GM12874 (cell line): ENCODE data around the gene INF2.

ENCODE experiments used
- TF ChIP-seq, protein P1 (sequence below): IDR thresholded peaks from 2 replicates; pipeline ENCODE4 v1.5.1; 2011; ENCODE audit warnings: low read depth, mild to moderate bottlenecking, control low read depth, low read length, moderate library complexity; ENCODE audit not compliant: insufficient read depth

Gene INF2

DNA sequence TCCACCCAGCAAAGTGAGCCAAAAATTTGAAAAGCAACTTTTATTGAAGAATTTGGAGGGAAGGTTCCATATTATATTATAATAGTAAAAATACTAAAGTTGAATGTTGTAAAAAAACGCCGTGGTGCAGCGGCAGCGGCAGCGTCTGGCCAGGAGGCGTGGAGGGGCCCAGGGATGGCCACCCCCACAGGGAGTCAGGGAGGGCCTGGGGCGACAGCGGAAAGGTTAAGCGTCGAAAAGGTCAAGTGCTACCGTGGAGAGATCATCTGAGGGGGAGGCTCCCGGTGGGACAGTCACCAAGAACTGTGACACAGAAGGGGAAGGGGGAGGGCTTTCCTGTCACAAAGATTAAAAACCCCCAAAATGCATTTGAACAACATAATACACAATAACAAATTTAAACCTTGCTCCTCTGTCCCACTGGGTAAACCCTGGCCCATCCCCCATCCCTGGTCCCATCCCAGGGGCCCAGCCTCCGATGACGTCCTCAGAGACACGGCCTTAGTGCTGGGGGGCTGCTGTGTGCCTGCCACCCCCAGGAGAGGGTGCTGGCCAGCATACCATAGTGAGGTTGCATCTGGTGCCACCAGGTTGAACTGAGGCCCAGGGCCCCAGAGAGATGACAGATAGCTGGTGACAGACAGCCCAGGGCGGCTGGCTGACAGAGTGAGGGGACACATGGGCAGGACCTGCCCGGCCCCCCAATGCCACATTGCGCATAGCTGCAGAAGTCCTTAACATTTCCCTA is 80.1 kb downstream of the INF2 start:
- TF ChIP-seq, protein P1, sequence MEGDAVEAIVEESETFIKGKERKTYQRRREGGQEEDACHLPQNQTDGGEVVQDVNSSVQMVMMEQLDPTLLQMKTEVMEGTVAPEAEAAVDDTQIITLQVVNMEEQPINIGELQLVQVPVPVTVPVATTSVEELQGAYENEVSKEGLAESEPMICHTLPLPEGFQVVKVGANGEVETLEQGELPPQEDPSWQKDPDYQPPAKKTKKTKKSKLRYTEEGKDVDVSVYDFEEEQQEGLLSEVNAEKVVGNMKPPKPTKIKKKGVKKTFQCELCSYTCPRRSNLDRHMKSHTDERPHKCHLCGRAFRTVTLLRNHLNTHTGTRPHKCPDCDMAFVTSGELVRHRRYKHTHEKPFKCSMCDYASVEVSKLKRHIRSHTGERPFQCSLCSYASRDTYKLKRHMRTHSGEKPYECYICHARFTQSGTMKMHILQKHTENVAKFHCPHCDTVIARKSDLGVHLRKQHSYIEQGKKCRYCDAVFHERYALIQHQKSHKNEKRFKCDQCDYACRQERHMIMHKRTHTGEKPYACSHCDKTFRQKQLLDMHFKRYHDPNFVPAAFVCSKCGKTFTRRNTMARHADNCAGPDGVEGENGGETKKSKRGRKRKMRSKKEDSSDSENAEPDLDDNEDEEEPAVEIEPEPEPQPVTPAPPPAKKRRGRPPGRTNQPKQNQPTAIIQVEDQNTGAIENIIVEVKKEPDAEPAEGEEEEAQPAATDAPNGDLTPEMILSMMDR: no peak

DNA sequence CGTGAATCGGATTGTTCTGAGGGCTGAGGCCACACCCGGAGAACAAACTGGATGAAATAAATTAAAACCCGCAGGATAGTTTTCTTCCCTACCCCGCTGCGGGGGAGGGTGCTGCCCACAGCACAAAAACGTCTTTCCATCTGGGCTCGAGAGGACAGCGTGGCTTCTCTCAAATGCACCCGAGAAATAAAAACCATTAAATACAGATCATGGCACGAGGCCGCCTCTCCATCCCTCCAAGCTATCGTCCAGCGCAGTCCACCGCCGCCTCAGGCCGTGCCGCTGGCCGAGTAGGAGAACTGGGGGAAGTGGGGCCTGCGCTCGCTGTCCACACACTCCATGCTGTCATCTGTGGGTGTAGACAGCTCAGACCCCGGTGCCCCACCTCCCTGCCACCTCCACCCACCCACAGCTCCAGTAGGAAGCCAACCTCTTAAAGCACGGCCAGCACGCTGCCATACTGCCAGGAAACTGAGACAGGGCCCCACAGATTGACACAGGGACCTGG is 80.7 kb downstream of the INF2 start:
- TF ChIP-seq, protein P1: no peak

DNA sequence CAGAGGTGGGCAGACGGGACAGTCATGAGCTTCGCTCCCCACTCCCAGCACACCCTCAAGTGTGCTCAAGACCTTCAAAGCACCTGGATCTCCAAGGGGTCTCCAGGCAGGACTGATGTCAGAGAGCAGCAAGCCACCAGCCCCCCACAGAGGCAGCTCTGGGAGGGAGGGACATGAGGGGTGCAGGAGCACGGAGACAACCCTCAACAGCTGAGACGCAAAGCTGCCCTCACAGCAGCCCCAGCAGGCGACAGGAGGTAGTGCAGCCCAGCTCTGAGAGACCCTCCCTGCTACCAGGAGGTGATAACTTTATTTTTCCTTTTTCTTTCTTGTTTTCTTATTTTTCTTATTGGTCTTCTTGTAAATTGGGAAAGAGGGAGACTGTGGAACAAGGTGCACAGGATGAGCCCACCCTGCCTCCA is 81.4 kb downstream of the INF2 start:
- TF ChIP-seq, protein P1: peak; percentile 81

DNA sequence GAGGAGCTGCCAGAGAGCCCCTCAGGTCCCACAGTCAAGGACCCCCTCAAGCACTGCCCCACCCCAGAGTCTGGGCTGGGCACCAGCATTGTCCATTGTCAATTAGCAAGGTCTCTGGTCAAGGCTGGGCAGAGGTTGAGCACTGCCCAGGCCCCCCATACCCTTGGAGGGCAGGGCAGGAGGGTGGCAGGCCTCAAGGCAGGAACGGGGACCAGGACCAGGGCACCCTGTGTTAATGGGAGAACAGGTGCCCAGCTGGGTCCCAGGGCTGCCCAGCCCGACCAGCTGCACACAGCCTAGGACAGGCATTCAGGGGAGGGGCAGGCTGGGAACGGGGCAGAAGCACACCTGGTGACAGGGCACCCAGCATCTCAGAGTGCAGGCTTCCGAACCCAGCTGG is 82.0 kb downstream of the INF2 start:
- TF ChIP-seq, protein P1: no peak
